ENCODE results near the gene SLC43A1. TPM values are rescaled to one million over a fixed set of nuclear protein-coding genes. Genes with fewer than 3 reads are reported as not detected.
A peak's percentile ranks its signal among the peaks of the same experiment; 100 is the strongest.

Gene SLC43A1
- total and polyA plus RNA-seq, 2 donors = 2.3 to 5.1 TPM

- no peaks in the 10 kb centered on the region for H3K36me3 ChIP-seq (ENCODE audit: control insufficient read depth in 2 of 2, insufficient read depth in 2 of 2, low read length in 1 of 2)
- no peak overlapping the region for H3K4me3 ChIP-seq (ENCODE audit: low read length in 2 of 2)
- no peak overlapping the region for H3K27ac ChIP-seq (ENCODE audit: low read depth in 1 of 2, low read length in 1 of 2)
- H3K27me3 ChIP-seq (ENCODE audit: control insufficient read depth in 2 of 2, insufficient read depth in 1 of 2, low read length in 1 of 2) = peaks cover 27 to 57% of the 10 kb centered on the region in 2 donors
- 31% methylated on average over 7 of the region's 7 CpGs for WGBS
- DNase-seq (ENCODE audit: low read depth in 6 of 9, low spot score in 9 of 9) = no peak
- peaks cover 7 to 16% of the 10 kb centered on the region in 2 donors for H3K4me1 ChIP-seq (ENCODE audit: control insufficient read depth in 2 of 2, insufficient read depth in 2 of 2, low read length in 2 of 2)
- H3K9me3 ChIP-seq (ENCODE audit: control insufficient read depth in 2 of 2, insufficient read depth in 1 of 2, low read length in 1 of 2) = no peaks in the 10 kb centered on the region
These were observed 31.3 kb downstream of the SLC43A1 start for GRCh38 chr11:57484141-57484710.

- Histone ChIP-seq H3K4me1 (ENCODE audit: control insufficient read depth in 2 of 2, insufficient read depth in 2 of 2, low read length in 2 of 2) (peaks cover 7 to 16% of the 10 kb centered on the region in 2 donors), H3K27ac (ENCODE audit: low read depth in 1 of 2, low read length in 1 of 2) (no peak overlapping the region), H3K4me3 (ENCODE audit: low read length in 2 of 2) (no peak overlapping the region), H3K9me3 (ENCODE audit: control insufficient read depth in 2 of 2, insufficient read depth in 1 of 2, low read length in 1 of 2) (no peaks in the 10 kb centered on the region), H3K27me3 (ENCODE audit: control insufficient read depth in 2 of 2, insufficient read depth in 1 of 2, low read length in 1 of 2) (peaks cover 27 to 64% of the 10 kb centered on the region in 2 donors), H3K36me3 (ENCODE audit: control insufficient read depth in 2 of 2, insufficient read depth in 2 of 2, low read length in 1 of 2) (no peaks in the 10 kb centered on the region)
- no peak for DNase-seq (ENCODE audit: low read depth in 6 of 9, low spot score in 9 of 9)
- WGBS = 89% methylated on average over 3 of the region's 3 CpGs
These were observed 32.0 kb downstream of the SLC43A1 start for GRCh38 chr11:57483562-57483918.

GRCh38 chr11:57482782-57483561 is 32.5 kb downstream of the SLC43A1 start:
- Histone ChIP-seq H3K4me3 (ENCODE audit: low read length in 2 of 2) (peak overlapping the region; percentile 17 to 40), H3K27ac (ENCODE audit: low read depth in 1 of 2, low read length in 1 of 2) (no peak overlapping the region)
- 4% methylated on average over 52 of the region's 52 CpGs for WGBS

GRCh38 chr11:57481915-57482781 is 33.4 kb downstream of the SLC43A1 start:
- Histone ChIP-seq H3K4me3 (ENCODE audit: low read length in 2 of 2) (peak overlapping the region; percentile 17 to 40), H3K36me3 (ENCODE audit: control insufficient read depth in 2 of 2, insufficient read depth in 2 of 2, low read length in 1 of 2) (no peaks in the 10 kb centered on the region), H3K27ac (ENCODE audit: low read depth in 1 of 2, low read length in 1 of 2) (no peak overlapping the region), H3K4me1 (ENCODE audit: control insufficient read depth in 2 of 2, insufficient read depth in 2 of 2, low read length in 2 of 2) (peaks cover 7 to 16% of the 10 kb centered on the region in 2 donors), H3K27me3 (ENCODE audit: control insufficient read depth in 2 of 2, insufficient read depth in 1 of 2, low read length in 1 of 2) (peaks cover 32 to 78% of the 10 kb centered on the region in 2 donors), H3K9me3 (ENCODE audit: control insufficient read depth in 2 of 2, insufficient read depth in 1 of 2, low read length in 1 of 2) (no peaks in the 10 kb centered on the region)
- 31% methylated on average over 44 of the region's 44 CpGs for WGBS
- DNase-seq (ENCODE audit: low read depth in 6 of 9, low spot score in 9 of 9) = no peak

More at GRCh38 chr11:57482782-57483561, 32.5 kb downstream of the SLC43A1 start:
- peaks cover 27 to 69% of the 10 kb centered on the region in 2 donors for H3K27me3 ChIP-seq (ENCODE audit: control insufficient read depth in 2 of 2, insufficient read depth in 1 of 2, low read length in 1 of 2)
- DNase-seq (ENCODE audit: low read depth in 6 of 9, low spot score in 9 of 9) = peak in 3 of 9 donors; percentile 47 to 61 (median 58)
- peaks cover 7 to 16% of the 10 kb centered on the region in 2 donors for H3K4me1 ChIP-seq (ENCODE audit: control insufficient read depth in 2 of 2, insufficient read depth in 2 of 2, low read length in 2 of 2)
- H3K36me3 ChIP-seq (ENCODE audit: control insufficient read depth in 2 of 2, insufficient read depth in 2 of 2, low read length in 1 of 2) = no peaks in the 10 kb centered on the region
- H3K9me3 ChIP-seq (ENCODE audit: control insufficient read depth in 2 of 2, insufficient read depth in 1 of 2, low read length in 1 of 2) = no peaks in the 10 kb centered on the region

- H3K27ac ChIP-seq (ENCODE audit: low read depth in 1 of 2, low read length in 1 of 2) = no peak overlapping the region
- H3K36me3 ChIP-seq (ENCODE audit: control insufficient read depth in 2 of 2, insufficient read depth in 2 of 2, low read length in 1 of 2) = no peaks in the 10 kb centered on the region
- H3K9me3 ChIP-seq (ENCODE audit: control insufficient read depth in 2 of 2, insufficient read depth in 1 of 2, low read length in 1 of 2) = no peaks in the 10 kb centered on the region
- peaks cover 40 to 86% of the 10 kb centered on the region in 2 donors for H3K27me3 ChIP-seq (ENCODE audit: control insufficient read depth in 2 of 2, insufficient read depth in 1 of 2, low read length in 1 of 2)
- WGBS = 54% methylated on average over 2 of the region's 2 CpGs
- no peak for DNase-seq (ENCODE audit: low read depth in 6 of 9, low spot score in 9 of 9)
- peaks cover 13 to 22% of the 10 kb centered on the region in 2 donors for H3K4me1 ChIP-seq (ENCODE audit: control insufficient read depth in 2 of 2, insufficient read depth in 2 of 2, low read length in 2 of 2)
- no peak overlapping the region for H3K4me3 ChIP-seq (ENCODE audit: low read length in 2 of 2)
These were observed 34.2 kb downstream of the SLC43A1 start for GRCh38 chr11:57481315-57481714.

- Histone ChIP-seq H3K27ac (ENCODE audit: low read depth in 1 of 2, low read length in 1 of 2) (no peak overlapping the region), H3K27me3 (ENCODE audit: control insufficient read depth in 2 of 2, insufficient read depth in 1 of 2, low read length in 1 of 2) (peaks cover 48 to 93% of the 10 kb centered on the region in 2 donors), H3K4me1 (ENCODE audit: control insufficient read depth in 2 of 2, insufficient read depth in 2 of 2, low read length in 2 of 2) (peaks cover 18 to 28% of the 10 kb centered on the region in 2 donors), H3K9me3 (ENCODE audit: control insufficient read depth in 2 of 2, insufficient read depth in 1 of 2, low read length in 1 of 2) (peaks cover 0 to 3% of the 10 kb centered on the region in 2 donors), H3K36me3 (ENCODE audit: control insufficient read depth in 2 of 2, insufficient read depth in 2 of 2, low read length in 1 of 2) (no peaks in the 10 kb centered on the region), H3K4me3 (ENCODE audit: low read length in 2 of 2) (no peak overlapping the region)
- WGBS = 57% methylated on average over 9 of the region's 9 CpGs
- DNase-seq (ENCODE audit: low read depth in 6 of 9, low spot score in 9 of 9) = peak in 3 of 9 donors; percentile 35 to 64 (median 61)
These were observed 34.9 kb downstream of the SLC43A1 start for GRCh38 chr11:57480409-57481137.

GRCh38 chr11:57479911-57480310 is 35.6 kb downstream of the SLC43A1 start:
- peaks cover 49 to 96% of the 10 kb centered on the region in 2 donors for H3K27me3 ChIP-seq (ENCODE audit: control insufficient read depth in 2 of 2, insufficient read depth in 1 of 2, low read length in 1 of 2)
- no peak for DNase-seq (ENCODE audit: low read depth in 6 of 9, low spot score in 9 of 9)
- peaks cover 20 to 30% of the 10 kb centered on the region in 2 donors for H3K4me1 ChIP-seq (ENCODE audit: control insufficient read depth in 2 of 2, insufficient read depth in 2 of 2, low read length in 2 of 2)
- H3K9me3 ChIP-seq (ENCODE audit: control insufficient read depth in 2 of 2, insufficient read depth in 1 of 2, low read length in 1 of 2) = peaks cover 0 to 3% of the 10 kb centered on the region in 2 donors
- H3K36me3 ChIP-seq (ENCODE audit: control insufficient read depth in 2 of 2, insufficient read depth in 2 of 2, low read length in 1 of 2) = no peaks in the 10 kb centered on the region
- 79% methylated on average over 4 of the region's 4 CpGs for WGBS
- no peak overlapping the region for H3K4me3 ChIP-seq (ENCODE audit: low read length in 2 of 2)
- no peak overlapping the region for H3K27ac ChIP-seq (ENCODE audit: low read depth in 1 of 2, low read length in 1 of 2)

GRCh38 chr11:57479021-57479663 is 36.4 kb downstream of the SLC43A1 start:
- Histone ChIP-seq H3K4me1 (ENCODE audit: control insufficient read depth in 2 of 2, insufficient read depth in 2 of 2, low read length in 2 of 2) (peaks cover 28 to 38% of the 10 kb centered on the region in 2 donors), H3K27me3 (ENCODE audit: control insufficient read depth in 2 of 2, insufficient read depth in 1 of 2, low read length in 1 of 2) (peaks cover 49 to 96% of the 10 kb centered on the region in 2 donors)
- 86% methylated on average over 11 of the region's 11 CpGs for WGBS

More at GRCh38 chr11:57479021-57479663, 36.4 kb downstream of the SLC43A1 start:
- Histone ChIP-seq H3K9me3 (ENCODE audit: control insufficient read depth in 2 of 2, insufficient read depth in 1 of 2, low read length in 1 of 2) (peaks cover 0 to 3% of the 10 kb centered on the region in 2 donors), H3K4me3 (ENCODE audit: low read length in 2 of 2) (no peak overlapping the region), H3K27ac (ENCODE audit: low read depth in 1 of 2, low read length in 1 of 2) (no peak overlapping the region), H3K36me3 (ENCODE audit: control insufficient read depth in 2 of 2, insufficient read depth in 2 of 2, low read length in 1 of 2) (no peaks in the 10 kb centered on the region)
- no peak for DNase-seq (ENCODE audit: low read depth in 6 of 9, low spot score in 9 of 9)
